Endothelial cell of umbilical vein (primary cell): ENCODE measurements around the gene MORN5. TPM values are rescaled to one million over a fixed set of nuclear protein-coding genes. Genes with fewer than 3 reads are reported as not detected.

Source experiments
- BruUV-seq: library from RNA; stranded (reverse); fragments of 400-500 nt; replicated peaks from 2 replicates; lab custom pipeline; 2021; lab: Mats Ljungman, UMichigan
- CTCF ChIA-PET: fragments of 300-600, 350-600 bp; sonication (Branson Sonifier 250); formaldehyde crosslinking; loops from one replicate; lab custom pipeline; 2021; ENCODE audit warnings: antibody characterized with exemption, inconsistent platforms; lab: Charles Lee
- POLR2A ChIA-PET: fragments of 300-600, 350-600 bp; sonication (Branson Sonifier 250); formaldehyde crosslinking; loops from one replicate; lab custom pipeline; 2021; ENCODE audit warnings: antibody characterized with exemption, inconsistent platforms; lab: Charles Lee
- DNase-seq: peaks from one replicate; pipeline ENCODE4 v3.0.0-alpha.2; 2011; ENCODE audit warnings: low read depth, low spot score
- FAIRE-seq: peaks from 2 replicates; lab custom pipeline; 2011; peaks lifted over from hg19 to GRCh38; lab: Jason Lieb, UNC
- H2AFZ ChIP-seq: 2 replicates; pipeline ENCODE4 v1.6.0; 2012; ENCODE audit warnings: low read depth, low read length, control low read depth, inconsistent platforms
- H3K27ac ChIP-seq: 2 replicates; pipeline ENCODE4 v1.5.1; 2011; ENCODE audit warnings: low read depth, mild to moderate bottlenecking, control low read depth, low read length, moderate library complexity; ENCODE audit not compliant: insufficient read depth
- H3K27me3 ChIP-seq, 2 experiments: 2 replicates each; pipeline versions ENCODE4 v1.6.0 to v1.6.1; 2011; ENCODE audit warnings: low read length in 2 of 2, mixed read lengths in 1 of 2; ENCODE audit not compliant: control insufficient read depth in 2 of 2, insufficient read depth in 2 of 2
- H3K36me3 ChIP-seq, 2 experiments: 2 replicates in 1 of 2; 3 replicates in 1 of 2; pipeline ENCODE4 v1.5.1; 2011; ENCODE audit warnings: low read length in 2 of 2, mild to moderate bottlenecking in 1 of 2, moderate library complexity in 1 of 2; ENCODE audit not compliant: control insufficient read depth in 2 of 2, insufficient read depth in 2 of 2; ENCODE audit errors: extremely low read depth in 1 of 2
- H3K4me1 ChIP-seq: 3 replicates; pipeline ENCODE4 v1.5.1; 2011; ENCODE audit warnings: mild to moderate bottlenecking, low read length; ENCODE audit not compliant: control insufficient read depth, insufficient read depth; ENCODE audit errors: extremely low read depth
- H3K4me2 ChIP-seq: 2 replicates; pipeline ENCODE4 v1.6.1; 2011; ENCODE audit warnings: low read length, control low read depth, mixed read lengths; ENCODE audit not compliant: insufficient read depth
- H3K4me3 ChIP-seq, 3 experiments: fragments of 200-600 bp in 1 of 3; sonication (generic), shearing (Covaris generic) in 1 of 3; replicated peaks in 1 of 3; 2 replicates each; pipeline ENCODE4 v1.5.1; 2011 to 2016; ENCODE audit warnings: control low read depth in 3 of 3, low read length in 3 of 3, mild to moderate bottlenecking in 2 of 3, inconsistent platforms in 1 of 3, low read depth in 1 of 3, moderate library complexity in 1 of 3; ENCODE audit not compliant: insufficient read depth in 1 of 3
- H3K79me2 ChIP-seq: 2 replicates; pipeline ENCODE4 v1.6.0; 2012; ENCODE audit warnings: low read length, inconsistent platforms; ENCODE audit not compliant: control insufficient read depth, insufficient read depth
- H3K9ac ChIP-seq: replicated peaks from 2 replicates; pipeline ENCODE3; 2011; ENCODE audit warnings: low read length, control low read depth; ENCODE audit not compliant: insufficient read depth; ENCODE audit errors: extremely low read depth
- H3K9me1 ChIP-seq: replicated peaks from 3 replicates; pipeline ENCODE4 v1.6.0; 2011; ENCODE audit warnings: mild to moderate bottlenecking, low read length; ENCODE audit not compliant: control insufficient read depth, insufficient read depth; ENCODE audit errors: extremely low read depth
- H3K9me3 ChIP-seq: replicated peaks from 2 replicates; pipeline ENCODE4 v1.5.1; 2012; ENCODE audit warnings: low read length, inconsistent platforms; ENCODE audit not compliant: control insufficient read depth, insufficient read depth
- H4K20me1 ChIP-seq: replicated peaks from 2 replicates; pipeline ENCODE3; 2011; ENCODE audit warnings: mild to moderate bottlenecking, low read length; ENCODE audit not compliant: control insufficient read depth, insufficient read depth; ENCODE audit errors: extremely low read depth
- EZH2 ChIP-seq: IDR thresholded peaks from 2 replicates; pipeline ENCODE4 v1.6.1; 2012; ENCODE audit warnings: borderline replicate concordance, low read depth, mild to moderate bottlenecking, moderate library complexity, low read length, inconsistent platforms; ENCODE audit not compliant: severe bottlenecking
- FOS ChIP-seq: IDR thresholded peaks from 2 replicates; pipeline ENCODE4 v1.6.1; 2011; ENCODE audit warnings: mild to moderate bottlenecking, low read length, moderate library complexity, borderline replicate concordance; ENCODE audit not compliant: insufficient read depth
- GATA2 ChIP-seq: IDR thresholded peaks from 2 replicates; pipeline ENCODE4 v1.7.0; 2011; ENCODE audit warnings: low read depth, mild to moderate bottlenecking, moderate library complexity, mixed read lengths, low read length; ENCODE audit not compliant: insufficient read length, insufficient read depth
- JUN ChIP-seq: IDR thresholded peaks from 2 replicates; pipeline ENCODE4 v1.6.1; 2011; ENCODE audit warnings: borderline replicate concordance, low read depth; ENCODE audit not compliant: insufficient read length, insufficient read depth
- MYC ChIP-seq: IDR thresholded peaks from one replicate; pipeline ENCODE4 v1.6.1; 2011; ENCODE audit warnings: mild to moderate bottlenecking, low read depth, low read length
- POLR2A ChIP-seq: IDR thresholded peaks from 2 replicates; pipeline ENCODE4 v1.6.1; 2012; ENCODE audit warnings: low read depth, mild to moderate bottlenecking, control low read depth, low read length
- POLR2AphosphoS5 ChIP-seq: IDR thresholded peaks from 2 replicates; pipeline ENCODE4 v1.6.1; 2012; ENCODE audit warnings: low read depth, mild to moderate bottlenecking, control low read depth, low read length, moderate library complexity; ENCODE audit not compliant: insufficient read depth
- dilution Hi-C: fragments of 300-500 bp; cut with MboI; formaldehyde crosslinking; loops from one replicate; pipeline ENCODE4 v1.15.0; 2019; ENCODE audit warnings: low sequenced_read_pairs; ENCODE audit not compliant: extremely low pct_ligation_motif_present
- intact Hi-C: fragments of 100-400 bp; cut with micrococcal nuclease; formaldehyde crosslinking; loops from one replicate; pipeline ENCODE4 v1.10.0; 2022
- polyA plus RNA-seq, 4 experiments: library from polyadenylated mRNA; depleted of rRNA in 3 of 4; stranded (reverse) in 3 of 4; unstranded in 1 of 4; fragments of >200 nt; gene quantifications; 2 replicates each; pipeline versions ENCODE4 v1.2.1 to v1.2.3, GENCODE V29; 2011 to 2012; ENCODE audit warnings: missing spikeins in 1 of 4
- total RNA-seq: library from RNA; stranded (reverse); gene quantifications from 2 replicates; pipeline ENCODE4 v1.2.3, GENCODE V29; 2021
- TF ChIP-seq, protein P1 (sequence below), 2 donors: IDR thresholded peaks; 1 replicate in 1 of 2; 2 replicates in 1 of 2; pipeline ENCODE4 v1.5.1; 2011; ENCODE audit warnings: low read length in 2 of 2, mild to moderate bottlenecking in 2 of 2, moderate library complexity in 2 of 2, control low read depth in 1 of 2, inconsistent platforms in 1 of 2, low read depth in 1 of 2; ENCODE audit not compliant: insufficient read depth in 1 of 2; ENCODE audit errors: extremely low read depth in 1 of 2
- TF ChIP-seq, protein P2 (sequence below): IDR thresholded peaks from 2 replicates; pipeline ENCODE4 v1.6.1; 2011; ENCODE audit not compliant: insufficient read depth, insufficient read length

Gene MORN5
- total and polyA plus RNA-seq, 2 donors (not counting 3 experiments of a cell fraction or from before 2014, with no cell fraction given): not detected

DNA sequence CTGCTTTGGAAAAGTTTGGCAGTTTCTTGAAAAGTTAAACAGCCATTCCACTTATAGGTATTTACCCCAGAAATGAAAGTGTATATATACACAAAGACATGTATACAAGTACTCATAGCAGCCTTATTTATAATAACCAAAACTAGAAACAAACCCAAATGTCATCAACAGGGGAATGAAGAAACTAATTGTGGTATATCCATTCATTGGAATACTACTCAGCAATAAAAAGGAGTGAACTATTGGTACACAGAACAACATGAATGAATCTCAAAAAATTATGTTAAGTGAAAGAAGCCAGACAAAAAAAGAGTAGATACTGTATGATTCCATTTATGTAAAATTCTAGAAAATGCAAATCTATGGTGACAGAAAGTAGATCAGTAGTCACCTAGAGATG is 2.7 kb downstream of the MORN5 start:
- peaks cover 8% of the 10 kb centered on the region for H3K4me1 ChIP-seq
- H3K79me2 ChIP-seq: peaks cover 11% of the 10 kb centered on the region
- H3K9me1 ChIP-seq: no peaks in the 10 kb centered on the region
- no peaks in the 10 kb centered on the region for H4K20me1 ChIP-seq
- intact Hi-C loops (no loop called here), dilution Hi-C loops (no loop called here)
- no peak overlapping the region for H3K4me2 ChIP-seq
- DNase-seq: no peak
- BruUV-seq: no TSS peak
- no peaks in the 10 kb centered on the region for H3K36me3 ChIP-seq
- H2AFZ ChIP-seq: no peak overlapping the region
- H3K9ac ChIP-seq: no peak overlapping the region
- H3K9me3 ChIP-seq: no peaks in the 10 kb centered on the region
- CTCF ChIA-PET: no interaction called here
- TF ChIP-seq EZH2: no peak
- no peak for TF ChIP-seq MYC
- TF ChIP-seq, protein P1, sequence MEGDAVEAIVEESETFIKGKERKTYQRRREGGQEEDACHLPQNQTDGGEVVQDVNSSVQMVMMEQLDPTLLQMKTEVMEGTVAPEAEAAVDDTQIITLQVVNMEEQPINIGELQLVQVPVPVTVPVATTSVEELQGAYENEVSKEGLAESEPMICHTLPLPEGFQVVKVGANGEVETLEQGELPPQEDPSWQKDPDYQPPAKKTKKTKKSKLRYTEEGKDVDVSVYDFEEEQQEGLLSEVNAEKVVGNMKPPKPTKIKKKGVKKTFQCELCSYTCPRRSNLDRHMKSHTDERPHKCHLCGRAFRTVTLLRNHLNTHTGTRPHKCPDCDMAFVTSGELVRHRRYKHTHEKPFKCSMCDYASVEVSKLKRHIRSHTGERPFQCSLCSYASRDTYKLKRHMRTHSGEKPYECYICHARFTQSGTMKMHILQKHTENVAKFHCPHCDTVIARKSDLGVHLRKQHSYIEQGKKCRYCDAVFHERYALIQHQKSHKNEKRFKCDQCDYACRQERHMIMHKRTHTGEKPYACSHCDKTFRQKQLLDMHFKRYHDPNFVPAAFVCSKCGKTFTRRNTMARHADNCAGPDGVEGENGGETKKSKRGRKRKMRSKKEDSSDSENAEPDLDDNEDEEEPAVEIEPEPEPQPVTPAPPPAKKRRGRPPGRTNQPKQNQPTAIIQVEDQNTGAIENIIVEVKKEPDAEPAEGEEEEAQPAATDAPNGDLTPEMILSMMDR (IDR thresholded peaks at IDR 0.05; ENCODE audit: extremely low read depth in 1 of 2, insufficient read depth in 1 of 2, low read depth in 1 of 2, low read length in 2 of 2): no peak
- TF ChIP-seq FOS: no peak
- TF ChIP-seq GATA2: no peak
- no peak for TF ChIP-seq POLR2AphosphoS5
- TF ChIP-seq JUN: no peak
- TF ChIP-seq, protein P2, sequence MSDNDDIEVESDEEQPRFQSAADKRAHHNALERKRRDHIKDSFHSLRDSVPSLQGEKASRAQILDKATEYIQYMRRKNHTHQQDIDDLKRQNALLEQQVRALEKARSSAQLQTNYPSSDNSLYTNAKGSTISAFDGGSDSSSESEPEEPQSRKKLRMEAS: no peak
- no peak for TF ChIP-seq POLR2A
- peaks cover 14 to 24% of the 10 kb centered on the region in 2 experiments for H3K27me3 ChIP-seq
- no peak overlapping the region for H3K4me3 ChIP-seq
- FAIRE-seq: no peak
- H3K27ac ChIP-seq: no peak overlapping the region
- POLR2A ChIA-PET: no interaction called here
